ENCODE results near the gene CLIC4.
"Not testable (repeated sequence)": the region's sequence is repeated elsewhere in the genome, so short reads cannot be mapped to it uniquely, and the experiment has no call there.

Gene CLIC4

GRCh38 chr1:24720152-24720551 lies 25.1 kb upstream of the CLIC4 start:
- no peak for DNase-seq

GRCh38 chr1:24721533-24721932 lies 23.7 kb upstream of the CLIC4 start:
- DNase-seq = no peak

GRCh38 chr1:24722073-24723035 lies 22.9 kb upstream of the CLIC4 start:
- peak; percentile 41 for DNase-seq

GRCh38 chr1:24724345-24725208 lies 20.7 kb upstream of the CLIC4 start:
- no peak for DNase-seq

- DNase-seq = no peak
Observed at GRCh38 chr1:24725209-24725651, 20.0 kb upstream of the CLIC4 start.

- DNase-seq = no peak
Observed at GRCh38 chr1:24726741-24727140, 18.5 kb upstream of the CLIC4 start.

- DNase-seq = peak; percentile 21
Observed at GRCh38 chr1:24727501-24728216, 17.6 kb upstream of the CLIC4 start.

GRCh38 chr1:24728982-24729381 lies 16.3 kb upstream of the CLIC4 start:
- DNase-seq = no peak

GRCh38 chr1:24732186-24732885 lies 12.9 kb upstream of the CLIC4 start:
- no peak for DNase-seq

- not testable (repeated sequence) for DNase-seq
Observed at GRCh38 chr1:24733342-24733741, 11.9 kb upstream of the CLIC4 start.

GRCh38 chr1:24735156-24735508 lies 10.1 kb upstream of the CLIC4 start:
- DNase-seq = no peak

GRCh38 chr1:24735509-24736375 lies 9.5 kb upstream of the CLIC4 start:
- DNase-seq = no peak

- no peak for DNase-seq
Observed at GRCh38 chr1:24737368-24738117, 7.7 kb upstream of the CLIC4 start.

- no peak for DNase-seq
Observed at GRCh38 chr1:24739241-24739640, 6.0 kb upstream of the CLIC4 start.

GRCh38 chr1:24742090-24742938 lies 2.9 kb upstream of the CLIC4 start:
- DNase-seq = no peak

GRCh38 chr1:24743404-24744211 lies 1.6 kb upstream of the CLIC4 start:
- DNase-seq = no peak

- DNase-seq = no peak
Observed at GRCh38 chr1:24745711-24746413, 615 bp downstream of the CLIC4 start.
